Aorta (tissue), 5 donors: ENCODE data around the gene STIM1. TPM values are rescaled to one million over a fixed set of nuclear protein-coding genes. Genes with fewer than 3 reads are reported as not detected.
A peak's percentile ranks its signal among the peaks of the same experiment; 100 is the strongest.

ENCODE experiments used
- ATAC-seq: fragments of 200-7000 bp; cut with Tn5 transposase; one replicate; pipeline ENCODE4 v1.9.1; 2022; ENCODE audit warnings: moderate library complexity; ENCODE audit not compliant: low FRiP score
- DNase-seq, 2 donors: peaks; one replicate each; pipeline ENCODE4 v3.0.0-alpha.2; 2020
- H3K27ac ChIP-seq, 2 donors: one replicate each; pipeline ENCODE4 v1.5.1; 2013; ENCODE audit warnings: low read length in 2 of 2, mild to moderate bottlenecking in 2 of 2, moderate library complexity in 2 of 2, control low read depth in 1 of 2, inconsistent platforms in 1 of 2, low read depth in 1 of 2
- H3K27me3 ChIP-seq, 2 donors: one replicate each; pipeline ENCODE4 v1.6.1; 2013; ENCODE audit warnings: control low read depth in 1 of 2, low read length in 1 of 2, mild to moderate bottlenecking in 1 of 2, moderate library complexity in 1 of 2; ENCODE audit not compliant: insufficient read depth in 2 of 2, control insufficient read depth in 1 of 2
- H3K36me3 ChIP-seq, 2 donors: one replicate each; pipeline ENCODE4 v1.6.1; 2013; ENCODE audit warnings: control low read depth in 1 of 2, low read length in 1 of 2, mild to moderate bottlenecking in 1 of 2; ENCODE audit not compliant: insufficient read depth in 2 of 2, control insufficient read depth in 1 of 2
- H3K4me1 ChIP-seq, 2 donors: one replicate each; pipeline ENCODE4 v1.6.1; 2013; ENCODE audit warnings: low read length in 2 of 2, control low read depth in 1 of 2, mild to moderate bottlenecking in 1 of 2, moderate library complexity in 1 of 2; ENCODE audit not compliant: insufficient read depth in 2 of 2, control insufficient read depth in 1 of 2
- H3K4me3 ChIP-seq, 2 donors: one replicate each; pipeline ENCODE4 v1.5.1; 2013; ENCODE audit warnings: low read length in 2 of 2, control low read depth in 1 of 2, mild to moderate bottlenecking in 1 of 2
- H3K9me3 ChIP-seq: one replicate; pipeline ENCODE4 v1.6.1; 2013; ENCODE audit warnings: mild to moderate bottlenecking, low read length; ENCODE audit not compliant: control insufficient read depth
- WGBS, 2 donors: extraction: QIAGEN DNeasy Blood & Tissue Kit; methylation state at CpG; one replicate each; pipeline ENCODE4 v1.1.7; 2013; 5-methylcytosine and 5-hydroxymethylcytosine counted together
- intact Hi-C, 2 donors: fragments of 100-400 bp; cut with DNase I; formaldehyde crosslinking; loops; one replicate each; pipeline versions ENCODE4 v1.14.2 to v1.15.0; 2022
- polyA plus RNA-seq, 2 donors: library from polyadenylated mRNA; stranded (reverse); fragments of 200-250 nt; gene quantifications; one replicate each; pipeline ENCODE4 v1.2.3, GENCODE V29; 2013
- total RNA-seq, 2 donors: library from RNA; stranded (reverse); fragmentation: NEBNext Ultra II Directional; extraction: Animal tissue kit (Norgen Biotek cat#: 25700); gene quantifications; one replicate each; pipeline ENCODE4 v1.2.1, GENCODE V29; 2021
- donor health status: healthy with polysubstance abuse.
- donor health status: Bipolar disorder and iron deficiency.
- donor health status: DM: no; HTN: no; CAD: no.
- donor health status: DM: no; HTN: no; CAD: no.
- donor health status: DM: yes; HTN: yes; CAD: no.

The STIM1 gene
- total and polyA plus RNA-seq, 4 donors = 14.9 to 69.5 (median 48.8) TPM

DNA sequence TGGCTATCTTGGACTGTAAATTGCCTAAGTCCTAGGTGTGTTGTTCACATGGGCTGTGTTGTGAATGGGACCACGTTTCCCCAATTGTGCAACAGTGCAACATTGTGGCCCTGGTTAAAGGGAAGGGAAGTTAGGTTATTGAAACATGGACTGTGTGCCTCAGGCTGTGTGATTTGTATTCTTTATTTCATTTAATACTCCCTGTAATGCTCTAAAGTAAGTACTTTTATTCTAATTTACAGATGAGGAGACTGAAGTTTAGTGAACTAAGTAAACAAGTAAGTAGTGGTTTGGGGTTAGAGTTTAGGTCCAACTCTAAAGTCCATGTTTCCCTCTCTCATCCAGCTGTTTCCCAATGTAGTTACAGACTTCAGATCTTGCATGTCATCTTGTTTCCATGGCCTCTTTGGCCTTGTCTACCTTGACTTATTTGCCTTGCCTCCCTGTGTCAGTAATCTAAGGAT lies 77.7 kb downstream of the STIM1 start:
- H3K9me3 ChIP-seq = no peaks in the 10 kb centered on the region
- DNase-seq (no peak), ATAC-seq (no peak)
- WGBS, 2 donors = 92 to 93% methylated on average over 1 of the region's 1 CpG
- no peaks in the 10 kb centered on the region for H3K36me3 ChIP-seq
- intact Hi-C loops = no loop called here
- H3K27ac ChIP-seq = no peak overlapping the region
- H3K4me3 ChIP-seq = no peak overlapping the region
- H3K4me1 ChIP-seq = peaks cover 3 to 4% of the 10 kb centered on the region in 2 donors
- H3K27me3 ChIP-seq = no peaks in the 10 kb centered on the region

GRCh38 chr11:3934658-3935057 lies 79.2 kb downstream of the STIM1 start:
- intact Hi-C loops = no loop called here
- 91 to 98% methylated on average over 1 of the region's 1 CpG for WGBS, 2 donors
- no peak for ATAC-seq

GRCh38 chr11:3936517-3936916 lies 81.1 kb downstream of the STIM1 start:
- no peaks in the 10 kb centered on the region for H3K36me3 ChIP-seq
- DNase-seq (no peak), ATAC-seq (no peak)
- 96 to 100% methylated on average over 1 of the region's 1 CpG for WGBS, 2 donors
- no peak overlapping the region for H3K27ac ChIP-seq
- no peaks in the 10 kb centered on the region for H3K9me3 ChIP-seq
- no peaks in the 10 kb centered on the region for H3K27me3 ChIP-seq
- no peak overlapping the region for H3K4me3 ChIP-seq
- intact Hi-C loops = no loop called here
- peaks cover 0 to 2% of the 10 kb centered on the region in 2 donors for H3K4me1 ChIP-seq

More at GRCh38 chr11:3934658-3935057, 79.2 kb downstream of the STIM1 start:
- no peak overlapping the region for H3K27ac ChIP-seq
- DNase-seq = no peak
- H3K4me3 ChIP-seq = no peak overlapping the region
- H3K36me3 ChIP-seq = no peaks in the 10 kb centered on the region
- peaks cover 2 to 5% of the 10 kb centered on the region in 2 donors for H3K4me1 ChIP-seq
- no peaks in the 10 kb centered on the region for H3K27me3 ChIP-seq
- H3K9me3 ChIP-seq = no peaks in the 10 kb centered on the region

GRCh38 chr11:3939211-3939610 lies 83.7 kb downstream of the STIM1 start:
- no peaks in the 10 kb centered on the region for H3K36me3 ChIP-seq
- no peak for ATAC-seq
- no peaks in the 10 kb centered on the region for H3K9me3 ChIP-seq
- peaks cover 3 to 5% of the 10 kb centered on the region in 2 donors for H3K4me1 ChIP-seq
- intact Hi-C loops = no loop called here
- no peak for DNase-seq
- no peak overlapping the region for H3K27ac ChIP-seq
- H3K4me3 ChIP-seq = no peak overlapping the region
- H3K27me3 ChIP-seq = no peaks in the 10 kb centered on the region

GRCh38 chr11:3939651-3940190 lies 84.3 kb downstream of the STIM1 start:
- intact Hi-C loops = loop anchor here in 1 of 2 donors (5.0 to 10.0 kb wide), 2 partner anchors 82 to 125 kb away; partner anchors contain the start of gene STIM1
- ATAC-seq = peak; percentile 40
- peaks cover 4 to 8% of the 10 kb centered on the region in 2 donors for H3K4me1 ChIP-seq

DNA sequence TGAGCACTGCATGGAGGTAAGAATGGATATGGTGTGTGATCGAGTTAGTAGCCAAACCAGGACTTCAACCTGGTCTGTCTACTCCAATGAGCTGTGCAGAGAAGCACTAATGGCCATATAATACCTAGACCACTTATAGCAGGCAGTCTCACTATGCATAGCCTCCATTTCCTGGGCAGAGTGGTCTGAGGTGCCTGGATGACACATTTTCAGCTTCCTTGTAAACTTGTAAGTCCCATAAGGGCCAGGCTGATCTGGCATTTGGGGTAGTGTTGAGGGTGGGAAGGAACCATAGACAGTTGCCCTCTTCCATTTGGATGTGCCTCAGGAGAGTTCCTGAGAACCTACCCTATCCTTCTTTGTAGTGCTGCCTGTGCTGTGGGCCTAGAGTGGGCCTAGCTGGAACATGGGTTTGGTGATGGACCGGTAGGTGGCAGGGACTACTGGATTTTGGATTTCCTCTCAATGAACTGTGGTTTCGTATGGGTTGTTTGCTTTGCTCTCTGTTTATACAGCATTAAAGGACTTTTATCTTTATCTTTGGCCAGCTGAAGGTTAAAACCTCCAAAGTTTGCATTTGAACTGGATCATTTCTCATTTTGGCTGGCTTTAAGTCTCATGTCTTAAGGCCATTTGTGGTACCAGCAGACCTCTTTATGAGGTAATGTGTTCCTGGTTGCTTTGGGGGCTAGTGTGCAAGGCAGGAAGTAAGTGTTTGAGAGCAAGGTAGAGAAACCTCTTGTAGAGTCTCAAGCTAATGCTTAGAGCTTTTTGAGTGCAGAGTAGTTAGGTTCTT lies 86.9 kb downstream of the STIM1 start:
- peaks cover 5 to 14% of the 10 kb centered on the region in 2 donors for H3K4me1 ChIP-seq
- intact Hi-C loops = loop anchor here in 1 of 2 donors (5.0 to 10.0 kb wide), 2 partner anchors 85 to 122 kb away; partner anchors contain the start of gene STIM1
- H3K27ac ChIP-seq = peak overlapping the region; percentile 7 to 40
- no peak for ATAC-seq
- H3K27me3 ChIP-seq = no peaks in the 10 kb centered on the region
- no peaks in the 10 kb centered on the region for H3K9me3 ChIP-seq
- no peaks in the 10 kb centered on the region for H3K36me3 ChIP-seq
- WGBS, 2 donors = 47 to 57% methylated on average over 3 of the region's 3 CpGs
- H3K4me3 ChIP-seq = no peak overlapping the region
- no peak for DNase-seq

More at GRCh38 chr11:3939651-3940190, 84.3 kb downstream of the STIM1 start:
- DNase-seq = no peak
- Histone ChIP-seq H3K27me3 (no peaks in the 10 kb centered on the region), H3K36me3 (no peaks in the 10 kb centered on the region), H3K27ac (no peak overlapping the region), H3K9me3 (no peaks in the 10 kb centered on the region), H3K4me3 (no peak overlapping the region)
- WGBS, 2 donors = 42 to 46% methylated on average over 2 of the region's 2 CpGs

GRCh38 chr11:3942956-3943497 lies 87.6 kb downstream of the STIM1 start:
- DNase-seq (no peak), ATAC-seq (no peak)
- Histone ChIP-seq H3K36me3 (no peaks in the 10 kb centered on the region), H3K4me3 (no peak overlapping the region), H3K27ac (peak overlapping the region; percentile 6 to 7), H3K27me3 (no peaks in the 10 kb centered on the region), H3K9me3 (no peaks in the 10 kb centered on the region), H3K4me1 (peaks cover 7 to 21% of the 10 kb centered on the region in 2 donors)
- 13 to 14% methylated on average over 1 of the region's 1 CpG for WGBS, 2 donors
- intact Hi-C loops = loop anchor here in 1 of 2 donors (5.0 to 10.0 kb wide), 2 partner anchors 86 to 122 kb away; partner anchors contain the start of gene STIM1

DNA sequence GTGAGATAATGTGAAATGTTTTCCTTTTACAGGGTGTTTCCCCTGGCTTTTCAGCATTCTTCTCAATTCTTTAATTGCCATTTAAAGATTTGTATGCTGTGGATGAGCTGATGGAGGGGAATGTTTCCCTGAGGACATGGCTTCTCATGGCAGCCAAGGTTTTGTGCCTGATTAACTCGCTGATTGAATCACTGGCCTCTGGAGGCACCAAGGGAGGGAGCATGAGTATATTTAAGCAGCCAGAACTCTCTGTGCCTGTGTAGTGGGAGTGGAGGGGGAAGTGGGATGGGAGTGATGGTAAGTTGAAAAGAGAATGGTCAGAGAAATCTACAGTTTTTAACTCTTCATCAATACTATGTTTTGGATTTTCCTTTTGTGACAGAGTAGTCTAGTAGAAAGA lies 88.7 kb downstream of the STIM1 start:
- ATAC-seq (peak; percentile 57), DNase-seq (peak in 1 of 2 donors; percentile 53)
- no peaks in the 10 kb centered on the region for H3K27me3 ChIP-seq
- peaks cover 7 to 23% of the 10 kb centered on the region in 2 donors for H3K4me1 ChIP-seq
- no peak overlapping the region for H3K4me3 ChIP-seq
- H3K9me3 ChIP-seq = no peaks in the 10 kb centered on the region
- intact Hi-C loops = loop anchor here in 1 of 2 donors (5.0 to 10.0 kb wide), 2 partner anchors 87 to 121 kb away; partner anchors contain the start of gene STIM1
- WGBS, 2 donors = 8 to 12% methylated on average over 1 of the region's 1 CpG
- H3K27ac ChIP-seq = peak overlapping the region in 1 of 2 donors; percentile 65
- H3K36me3 ChIP-seq = no peaks in the 10 kb centered on the region
